NCI-H1694 (cell line): ENCODE results near the gene KRTAP2-3.
"Not testable (repeated sequence)": the region's sequence is repeated elsewhere in the genome, so short reads cannot be mapped to it uniquely, and the experiment has no call there.

ENCODE experiments used
- DNase-seq: peaks from one replicate; lab custom pipeline; 2025; lab: John Stamatoyannopoulos, UW

The KRTAP2-3 gene, protein sequence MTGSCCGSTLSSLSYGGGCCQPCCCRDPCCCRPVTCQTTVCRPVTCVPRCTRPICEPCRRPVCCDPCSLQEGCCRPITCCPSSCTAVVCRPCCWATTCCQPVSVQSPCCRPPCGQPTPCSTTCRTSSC

DNA sequence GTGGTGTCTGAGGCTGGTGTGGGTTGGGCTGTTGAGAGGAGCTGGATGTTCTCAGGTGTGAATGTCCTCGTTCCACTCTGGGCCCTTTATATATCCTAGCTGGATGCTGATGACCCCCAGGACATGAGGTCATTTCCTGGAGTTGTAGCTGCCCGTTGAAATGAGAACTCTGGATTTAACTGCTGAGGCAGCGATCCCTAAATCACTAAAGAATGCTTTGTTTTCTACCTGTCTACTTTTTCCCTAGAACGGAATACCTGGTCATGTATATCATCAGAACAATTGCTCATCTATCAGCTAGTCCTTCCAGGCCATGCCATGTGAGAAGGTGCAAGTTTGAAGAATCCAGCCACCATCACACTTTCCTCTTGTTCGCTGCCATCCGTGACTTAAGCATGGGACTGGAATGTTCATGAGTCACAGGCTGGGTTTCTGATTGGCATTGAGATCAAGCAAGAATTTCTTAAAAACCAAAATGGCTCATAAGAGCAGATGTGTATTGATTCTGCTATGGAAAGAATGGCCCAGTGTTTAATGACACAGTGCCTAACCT lies at the start of gene KRTAP2-3:
Gene KRTAP2-3 (minus strand): TSS at position 63 of the 553 bp plus-strand sequence. CDS start 64 bp downstream, outside the sequence.
- no peak for DNase-seq

DNA sequence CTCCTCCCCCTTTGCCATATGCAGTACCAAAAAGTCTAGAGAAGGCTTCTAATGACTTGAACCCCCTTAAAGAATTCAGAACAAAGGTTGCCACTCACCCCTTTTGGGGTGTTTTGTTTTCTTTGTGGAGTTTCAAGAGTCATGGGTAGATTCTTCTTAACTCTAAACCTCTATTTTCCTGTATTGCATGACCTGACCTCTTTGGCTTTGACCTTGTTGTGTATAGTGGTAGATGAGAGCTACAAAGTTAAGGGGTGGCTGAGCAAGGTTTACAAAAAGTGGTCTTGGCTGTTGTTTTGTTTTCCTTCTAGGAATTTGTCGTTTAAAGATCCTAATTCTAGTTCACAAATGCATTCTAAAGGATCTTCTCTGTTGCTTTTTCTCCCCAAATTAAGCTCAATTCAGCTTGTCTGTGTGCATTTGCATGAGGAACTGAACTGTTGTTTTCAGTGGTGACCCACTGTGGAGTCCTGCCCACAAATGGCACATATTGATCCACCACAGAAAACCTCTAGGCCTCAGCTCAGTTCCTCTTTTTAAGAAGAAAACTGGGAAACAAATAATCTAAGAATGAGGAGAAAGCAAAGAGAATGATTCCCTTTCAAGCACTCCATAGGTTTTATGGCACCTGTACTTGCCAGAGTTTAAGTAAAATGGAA lies 48.9 kb upstream of the KRTAP2-3 start:
- not testable (repeated sequence) for DNase-seq

DNA sequence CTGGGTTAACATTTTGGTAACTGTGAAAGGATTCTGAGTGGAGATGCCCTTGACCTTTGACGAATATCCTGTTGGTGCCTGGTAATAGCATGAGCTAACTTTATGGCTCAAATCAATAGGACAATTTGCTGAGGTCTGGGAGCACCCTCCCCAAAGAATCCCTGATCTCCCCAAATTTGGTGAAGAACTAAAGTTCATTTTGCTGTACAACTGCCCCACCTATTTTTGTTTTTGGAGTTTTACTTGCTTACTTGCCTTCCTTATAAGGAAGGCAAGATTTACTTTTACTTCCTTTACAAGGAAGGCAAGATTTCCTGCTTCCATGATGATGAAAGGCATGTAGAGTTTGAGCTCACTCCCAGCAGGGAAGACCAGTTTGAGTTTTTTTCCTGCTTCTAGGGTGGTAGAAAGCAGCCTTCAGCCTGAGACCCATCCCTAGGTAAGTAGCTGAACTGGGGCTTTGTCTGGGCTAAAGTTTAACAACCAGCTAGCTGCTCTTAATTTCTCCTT lies 48.1 kb upstream of the KRTAP2-3 start:
- no peak for DNase-seq

- not testable (repeated sequence) for DNase-seq
Measured at GRCh38 chr17:41105347-41105746, 45.4 kb upstream of the KRTAP2-3 start, which contains the start of gene KRTAP4-9. Gene KRTAP4-9 (plus strand): TSS chr17:41105389. CDS start chr17:41105389, 0 bp downstream.

GRCh38 chr17:41104386-41105038 lies 44.6 kb upstream of the KRTAP2-3 start:
- not testable (repeated sequence) for DNase-seq

- no peak for DNase-seq
Measured at GRCh38 chr17:41103896-41104295, 44.0 kb upstream of the KRTAP2-3 start.

GRCh38 chr17:41101586-41102259 lies 41.8 kb upstream of the KRTAP2-3 start, which contains the start of gene KRTAP4-16:
Gene KRTAP4-16 (minus strand): TSS chr17:41102209. CDS start chr17:41102209, 0 bp downstream.
- no peak for DNase-seq

- not testable (repeated sequence) for DNase-seq
Measured at GRCh38 chr17:41099682-41100480, 40.0 kb upstream of the KRTAP2-3 start.

- no peak for DNase-seq
Measured at GRCh38 chr17:41098481-41098880, 38.6 kb upstream of the KRTAP2-3 start.

DNA sequence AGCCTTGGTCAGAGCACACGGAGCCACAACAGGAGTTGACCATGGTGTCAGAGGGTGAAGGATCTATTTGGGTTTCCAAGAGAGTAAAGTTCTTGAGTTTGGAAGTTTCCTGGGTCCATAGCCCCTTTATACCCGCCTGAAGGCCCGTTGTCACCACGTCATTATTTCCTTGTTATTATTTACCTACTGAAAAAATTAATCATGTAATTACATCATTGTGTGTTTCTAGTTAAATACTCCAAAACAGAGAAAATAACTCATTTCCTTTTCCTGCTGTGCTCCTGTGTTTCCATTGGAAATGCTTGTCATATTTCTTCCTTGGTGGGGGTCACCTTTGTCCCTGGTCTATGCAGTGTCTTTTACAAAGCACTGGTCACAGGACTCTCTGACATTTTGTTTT lies 38.1 kb upstream of the KRTAP2-3 start, which contains the start of gene KRTAP4-8:
Gene KRTAP4-8 (minus strand): TSS at position 101 of the 400 bp plus-strand sequence. CDS start 58 bp downstream, at position 43.
- no peak for DNase-seq

DNA sequence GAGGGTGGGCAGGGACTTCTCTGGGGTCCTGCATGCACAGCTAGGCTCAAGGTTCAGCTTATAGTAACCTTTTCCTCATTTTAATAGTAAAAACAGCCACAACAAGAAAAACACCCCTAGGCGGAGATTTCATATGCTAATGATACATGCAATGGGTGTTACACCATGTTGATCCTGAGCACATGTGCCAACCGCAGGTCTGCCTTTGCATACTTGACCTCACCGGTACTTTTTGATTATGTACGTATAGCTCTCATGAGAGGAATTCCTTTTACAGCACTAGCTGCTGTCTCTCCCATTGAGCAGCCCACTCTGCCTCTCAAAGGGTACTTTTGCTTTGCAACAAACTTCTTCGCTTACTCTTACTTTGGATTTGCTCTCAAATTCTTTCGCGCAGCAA lies 36.1 kb upstream of the KRTAP2-3 start:
- no peak for DNase-seq

DNA sequence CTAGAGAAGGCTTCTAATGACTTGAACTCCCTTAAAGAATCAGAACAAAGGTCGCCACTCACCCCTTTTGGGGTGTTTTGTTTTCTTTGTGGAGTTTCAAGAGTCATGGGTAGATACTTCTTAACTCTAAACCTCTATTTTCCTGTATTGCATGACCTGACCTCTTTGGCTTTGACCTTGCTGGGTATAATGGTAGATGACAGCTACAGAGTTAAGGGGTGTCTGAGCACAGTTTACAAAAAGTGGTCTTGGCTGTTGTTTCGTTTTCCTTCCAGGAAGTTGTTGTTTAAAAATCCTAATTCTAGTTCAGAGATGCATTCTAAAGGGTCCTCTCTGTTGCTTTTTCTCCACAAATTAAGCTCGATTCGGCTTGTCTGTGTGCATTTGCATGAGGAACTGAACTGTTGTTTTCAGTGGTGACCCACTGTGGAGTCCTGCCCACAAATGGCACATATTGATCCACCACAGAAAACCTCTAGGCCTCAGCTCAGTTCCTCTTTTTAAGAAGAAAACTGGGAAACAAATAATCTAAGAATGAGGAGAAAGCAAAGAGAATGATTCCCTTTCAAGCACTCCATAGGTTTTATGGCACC lies 28.9 kb upstream of the KRTAP2-3 start:
- DNase-seq: not testable (repeated sequence)

- DNase-seq: not testable (repeated sequence)
Measured at GRCh38 chr17:41084100-41084856, 24.4 kb upstream of the KRTAP2-3 start, which contains the start of gene KRTAP4-7. Gene KRTAP4-7 (plus strand): TSS chr17:41084150. CDS start chr17:41084207, 57 bp downstream.

DNA sequence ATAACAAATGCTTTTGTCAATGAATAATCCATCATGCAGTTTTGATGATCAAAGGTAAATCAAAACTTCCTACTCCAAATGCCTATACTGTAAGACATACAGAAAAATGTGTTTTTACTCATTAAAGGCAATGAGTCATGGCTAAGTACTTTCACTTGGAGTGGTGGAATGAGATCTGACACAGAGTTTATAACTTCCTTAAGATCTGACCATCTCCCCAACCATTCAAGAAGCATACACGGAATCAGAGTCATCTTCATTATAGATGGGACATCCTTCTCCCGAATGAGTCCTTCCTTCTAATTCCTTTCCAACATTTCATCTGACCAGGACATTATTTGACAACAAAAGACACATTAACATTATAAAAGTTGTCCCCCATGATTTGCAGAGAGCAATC lies 23.5 kb upstream of the KRTAP2-3 start:
- DNase-seq: not testable (repeated sequence)

- no peak for DNase-seq
Measured at GRCh38 chr17:41082626-41083025, 22.7 kb upstream of the KRTAP2-3 start.

- no peak for DNase-seq
Measured at GRCh38 chr17:41076788-41077187, 16.9 kb upstream of the KRTAP2-3 start.

GRCh38 chr17:41073676-41074075 lies 13.8 kb upstream of the KRTAP2-3 start:
- DNase-seq: no peak

- no peak for DNase-seq
Measured at GRCh38 chr17:41071606-41072360, 11.9 kb upstream of the KRTAP2-3 start.

GRCh38 chr17:41069031-41069430 lies 9.1 kb upstream of the KRTAP2-3 start:
- DNase-seq: no peak
